Measurements from ENCODE around the gene FPR2. TPM values are rescaled to one million over a fixed set of nuclear protein-coding genes. Genes with fewer than 3 reads are reported as not detected.

FPR2 gene
- total RNA-seq, 2 experiments from 2014 or later = not detected

DNA sequence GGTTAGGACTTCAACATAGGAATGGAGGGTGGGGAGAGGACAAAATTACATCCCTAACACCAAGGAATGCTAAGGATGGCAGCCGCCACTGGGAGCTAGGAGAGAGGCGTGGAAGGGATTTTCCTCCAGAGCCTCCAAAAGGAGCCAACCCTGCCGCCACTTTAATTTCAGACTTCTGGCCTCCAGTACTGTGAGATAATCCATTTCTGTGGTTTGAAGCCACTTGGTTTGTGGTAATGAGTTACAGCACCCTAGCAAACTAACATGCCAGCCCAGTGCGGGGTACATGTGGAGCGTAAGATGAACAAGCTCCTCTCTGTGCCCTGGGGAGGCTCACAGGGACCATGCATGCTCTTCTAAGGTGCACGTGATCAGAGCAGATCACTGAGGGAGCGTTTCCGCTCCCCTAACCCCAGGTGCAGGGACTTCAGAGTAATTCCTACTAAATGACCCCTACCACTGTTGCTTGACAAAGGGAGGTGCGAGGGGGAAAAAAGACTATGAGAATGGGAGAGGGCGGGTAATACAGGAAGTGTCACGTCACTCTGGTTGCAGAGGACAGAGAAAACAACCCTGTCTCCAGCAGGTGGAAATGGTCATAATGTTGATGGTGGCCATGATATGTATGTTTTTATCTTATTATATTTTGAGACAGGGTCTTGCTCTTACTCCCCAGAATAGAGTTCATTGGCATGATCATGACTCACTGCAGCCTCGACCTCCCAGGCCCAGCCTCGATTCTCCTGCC lies 21.3 kb upstream of the FPR2 start:
- intact Hi-C loops (cut with DNase I, micrococcal nuclease) = no loop called here
- H3K36me3 Mint-ChIP-seq (ENCODE audit: low read depth) = no peaks in the 10 kb centered on the region
- no peak overlapping the region for H3K27ac Mint-ChIP-seq
- H3K9me3 Mint-ChIP-seq = no peaks in the 10 kb centered on the region
- DNase-seq = no peak
- TF ChIP-seq, protein P1, sequence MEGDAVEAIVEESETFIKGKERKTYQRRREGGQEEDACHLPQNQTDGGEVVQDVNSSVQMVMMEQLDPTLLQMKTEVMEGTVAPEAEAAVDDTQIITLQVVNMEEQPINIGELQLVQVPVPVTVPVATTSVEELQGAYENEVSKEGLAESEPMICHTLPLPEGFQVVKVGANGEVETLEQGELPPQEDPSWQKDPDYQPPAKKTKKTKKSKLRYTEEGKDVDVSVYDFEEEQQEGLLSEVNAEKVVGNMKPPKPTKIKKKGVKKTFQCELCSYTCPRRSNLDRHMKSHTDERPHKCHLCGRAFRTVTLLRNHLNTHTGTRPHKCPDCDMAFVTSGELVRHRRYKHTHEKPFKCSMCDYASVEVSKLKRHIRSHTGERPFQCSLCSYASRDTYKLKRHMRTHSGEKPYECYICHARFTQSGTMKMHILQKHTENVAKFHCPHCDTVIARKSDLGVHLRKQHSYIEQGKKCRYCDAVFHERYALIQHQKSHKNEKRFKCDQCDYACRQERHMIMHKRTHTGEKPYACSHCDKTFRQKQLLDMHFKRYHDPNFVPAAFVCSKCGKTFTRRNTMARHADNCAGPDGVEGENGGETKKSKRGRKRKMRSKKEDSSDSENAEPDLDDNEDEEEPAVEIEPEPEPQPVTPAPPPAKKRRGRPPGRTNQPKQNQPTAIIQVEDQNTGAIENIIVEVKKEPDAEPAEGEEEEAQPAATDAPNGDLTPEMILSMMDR (IDR thresholded peaks at IDR 0.05) = no peak
- Histone ChIP-seq H3K36me3 (ENCODE audit: insufficient read depth, low read length) (no peaks in the 10 kb centered on the region), H3K4me3 (ENCODE audit: low read length) (no peak overlapping the region), H3K27me3 (ENCODE audit: control insufficient read depth in 1 of 2, insufficient read depth in 2 of 2, low read length in 2 of 2) (peaks cover 2 to 15% of the 10 kb centered on the region in 2 experiments), H3K4me1 (ENCODE audit: insufficient read depth, low read length) (no peaks in the 10 kb centered on the region), H3K9me3 (ENCODE audit: control insufficient read depth in 1 of 2, insufficient read depth in 1 of 2, low read length in 2 of 2) (no peaks in the 10 kb centered on the region), H3K27ac (ENCODE audit: low read depth in 1 of 2, low read length in 2 of 2) (no peak overlapping the region)
- H3K27me3 Mint-ChIP-seq = peaks cover 45% of the 10 kb centered on the region
- ChIA-PET POLR2A (no interaction called here), CTCF (no interaction called here)
- H3K4me3 Mint-ChIP-seq = no peak overlapping the region
- H3K4me1 Mint-ChIP-seq (ENCODE audit: low read depth) = no peaks in the 10 kb centered on the region
- ATAC-seq (ENCODE audit: poor library complexity) = no peak

DNA sequence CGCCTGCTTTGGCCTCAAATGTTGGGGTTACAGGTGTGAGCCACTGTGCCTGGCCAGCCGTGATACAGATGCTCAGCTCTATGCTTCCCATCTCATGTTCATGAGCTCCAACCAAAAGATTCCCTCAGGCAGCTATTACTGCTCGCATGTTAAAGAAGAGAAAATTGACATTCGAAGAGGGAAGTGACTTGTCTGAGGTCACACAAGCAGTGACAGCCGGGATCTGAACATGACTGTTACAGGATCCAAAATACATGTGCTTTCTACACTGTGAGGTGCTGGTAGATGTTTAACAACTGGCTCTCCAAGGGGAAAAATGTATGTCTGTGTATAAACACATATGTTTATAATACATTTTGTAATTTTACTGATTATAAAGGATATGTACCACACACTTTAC lies 20.6 kb upstream of the FPR2 start:
- TF ChIP-seq, protein P1 (IDR thresholded peaks at IDR 0.05) = no peak
- no peaks in the 10 kb centered on the region for H3K9me3 ChIP-seq (ENCODE audit: control insufficient read depth in 1 of 2, insufficient read depth in 1 of 2, low read length in 2 of 2)
- no peak overlapping the region for H3K4me3 Mint-ChIP-seq
- intact Hi-C loops (cut with DNase I, micrococcal nuclease) = no loop called here
- H3K27ac ChIP-seq (ENCODE audit: low read depth in 1 of 2, low read length in 2 of 2) = no peak overlapping the region
- no peaks in the 10 kb centered on the region for H3K9me3 Mint-ChIP-seq
- no peaks in the 10 kb centered on the region for H3K36me3 Mint-ChIP-seq (ENCODE audit: low read depth)
- ATAC-seq (ENCODE audit: poor library complexity) (no peak), DNase-seq (peak in 1 of 14 experiments; percentile 38)
- CTCF ChIA-PET = no interaction called here
- H3K36me3 ChIP-seq (ENCODE audit: insufficient read depth, low read length) = no peaks in the 10 kb centered on the region
- no peak overlapping the region for H3K27ac Mint-ChIP-seq
- H3K4me1 Mint-ChIP-seq (ENCODE audit: low read depth) = no peaks in the 10 kb centered on the region
- no peaks in the 10 kb centered on the region for H3K4me1 ChIP-seq (ENCODE audit: insufficient read depth, low read length)
- peaks cover 40% of the 10 kb centered on the region for H3K27me3 Mint-ChIP-seq
- POLR2A ChIA-PET = no interaction called here
- peaks cover 2 to 8% of the 10 kb centered on the region in 2 experiments for H3K27me3 ChIP-seq (ENCODE audit: control insufficient read depth in 1 of 2, insufficient read depth in 2 of 2, low read length in 2 of 2)
- no peak overlapping the region for H3K4me3 ChIP-seq (ENCODE audit: low read length)

DNA sequence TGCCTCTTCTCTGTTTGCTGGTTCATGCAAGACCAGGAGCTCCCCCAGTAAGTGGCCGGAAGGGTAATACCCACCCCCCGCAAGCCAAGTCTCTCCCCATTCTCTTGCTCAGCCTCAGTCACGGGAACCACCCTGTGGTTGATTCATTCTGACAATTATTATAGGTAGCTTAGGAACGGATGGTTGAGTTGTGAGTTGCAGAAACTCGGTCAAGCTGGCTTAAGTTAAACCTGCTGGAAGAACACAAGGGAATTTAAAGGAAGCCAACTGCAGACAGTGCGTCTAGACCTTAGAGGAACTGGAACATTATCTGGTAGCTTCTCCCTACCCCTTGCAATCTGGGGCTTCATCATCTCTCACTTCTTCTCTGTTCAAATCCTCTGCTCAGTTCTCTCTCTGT lies 18.2 kb upstream of the FPR2 start:
- peaks cover 40% of the 10 kb centered on the region for H3K27me3 Mint-ChIP-seq
- TF ChIP-seq, protein P1 (IDR thresholded peaks at IDR 0.05) = no peak
- ATAC-seq (ENCODE audit: poor library complexity) (no peak), DNase-seq (no peak)
- H3K36me3 Mint-ChIP-seq (ENCODE audit: low read depth) = no peaks in the 10 kb centered on the region
- Histone ChIP-seq H3K4me1 (ENCODE audit: insufficient read depth, low read length) (no peaks in the 10 kb centered on the region), H3K27ac (ENCODE audit: low read depth in 1 of 2, low read length in 2 of 2) (no peak overlapping the region), H3K27me3 (ENCODE audit: control insufficient read depth in 1 of 2, insufficient read depth in 2 of 2, low read length in 2 of 2) (peaks cover 0 to 2% of the 10 kb centered on the region in 2 experiments), H3K36me3 (ENCODE audit: insufficient read depth, low read length) (no peaks in the 10 kb centered on the region), H3K9me3 (ENCODE audit: control insufficient read depth in 1 of 2, insufficient read depth in 1 of 2, low read length in 2 of 2) (peaks cover 0 to 6% of the 10 kb centered on the region in 2 experiments), H3K4me3 (ENCODE audit: low read length) (no peak overlapping the region)
- intact Hi-C loops (cut with DNase I, micrococcal nuclease) = no loop called here
- no peak overlapping the region for H3K27ac Mint-ChIP-seq
- POLR2A ChIA-PET = no interaction called here
- no peak overlapping the region for H3K4me3 Mint-ChIP-seq
- H3K4me1 Mint-ChIP-seq (ENCODE audit: low read depth) = no peaks in the 10 kb centered on the region
- CTCF ChIA-PET = no interaction called here
- no peaks in the 10 kb centered on the region for H3K9me3 Mint-ChIP-seq
